ENCODE data around the gene CCP110. TPM values are rescaled to one million over a fixed set of nuclear protein-coding genes. Genes with fewer than 3 reads are reported as not detected.

Gene CCP110
- total RNA-seq, 1 experiment from 2014 or later = 5.4 TPM

DNA sequence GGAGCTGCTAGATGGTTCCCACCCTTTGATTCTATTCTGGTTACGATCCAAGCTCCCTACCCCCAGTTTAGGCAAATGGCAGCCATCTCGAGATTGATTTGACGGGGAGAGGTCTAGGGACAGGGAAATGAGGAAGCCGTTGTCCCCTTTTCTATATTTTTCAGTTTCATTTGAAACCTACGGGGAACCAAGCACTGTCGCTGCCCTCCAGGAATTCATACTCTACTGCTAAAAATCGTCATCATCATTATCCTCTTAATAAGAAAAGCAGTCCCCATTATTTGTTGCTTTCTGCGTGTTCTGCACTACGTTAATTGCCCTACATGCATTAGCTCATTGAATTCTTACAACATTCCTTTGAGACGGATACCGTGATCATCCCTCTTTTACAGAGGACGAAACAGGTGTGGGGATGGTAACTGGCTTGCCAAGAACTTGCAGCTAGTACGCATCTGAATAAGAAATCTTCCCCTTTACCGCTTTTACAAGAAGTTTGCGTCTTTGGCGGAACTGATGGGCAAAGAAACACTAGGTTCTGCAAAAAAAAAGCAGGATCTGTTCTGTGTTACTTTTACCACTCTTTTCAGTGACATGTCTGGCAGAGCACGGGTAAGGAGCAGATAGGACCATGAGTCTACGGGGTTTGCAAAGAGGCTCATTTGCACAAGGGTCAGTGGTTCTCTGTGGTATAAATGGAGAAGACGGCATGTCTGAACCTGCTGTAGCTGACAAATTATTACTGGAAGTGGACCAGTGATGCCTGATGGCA lies 1.1 kb downstream of the CCP110 start:
- peak overlapping the region; percentile 88 for H3K4me2 ChIP-seq (ENCODE audit: low read length)
- peak overlapping the region; percentile 93 for H3K4me3 ChIP-seq (ENCODE audit: low read length)
- no peaks in the 10 kb centered on the region for H4K20me1 ChIP-seq (ENCODE audit: low read length)
- H3K27me3 ChIP-seq (ENCODE audit: low read length) = no peaks in the 10 kb centered on the region
- ChIA-PET POLR2A (ENCODE audit: unreplicated experiment) (no interaction called here), CTCF (interaction anchor here (0.6 to 0.7 kb wide), 2 partner anchors 31 to 61 kb away, joined by 3 to 5 read pairs; partner anchors contain the start of gene VPS35L)
- no peaks in the 10 kb centered on the region for H3K9me3 ChIP-seq (ENCODE audit: low read length)
- no peak overlapping the region for H3K27ac ChIP-seq (ENCODE audit: low read length)
- intact Hi-C loops (cut with micrococcal nuclease) = loop anchor here (5.0 kb wide), 1 partner anchor 33 kb away; the partner anchor contains the start of gene VPS35L
- H2AFZ ChIP-seq (ENCODE audit: low read length) = peak overlapping the region; percentile 91
- peaks cover 34% of the 10 kb centered on the region for H3K4me1 ChIP-seq (ENCODE audit: insufficient read depth, low read length)
- peaks cover 9% of the 10 kb centered on the region; the same call in 1 of the 2 replicates for H3K36me3 ChIP-seq (ENCODE audit: low read depth, low read length)
- ATAC-seq = no peak
- TF ChIP-seq, protein P1, sequence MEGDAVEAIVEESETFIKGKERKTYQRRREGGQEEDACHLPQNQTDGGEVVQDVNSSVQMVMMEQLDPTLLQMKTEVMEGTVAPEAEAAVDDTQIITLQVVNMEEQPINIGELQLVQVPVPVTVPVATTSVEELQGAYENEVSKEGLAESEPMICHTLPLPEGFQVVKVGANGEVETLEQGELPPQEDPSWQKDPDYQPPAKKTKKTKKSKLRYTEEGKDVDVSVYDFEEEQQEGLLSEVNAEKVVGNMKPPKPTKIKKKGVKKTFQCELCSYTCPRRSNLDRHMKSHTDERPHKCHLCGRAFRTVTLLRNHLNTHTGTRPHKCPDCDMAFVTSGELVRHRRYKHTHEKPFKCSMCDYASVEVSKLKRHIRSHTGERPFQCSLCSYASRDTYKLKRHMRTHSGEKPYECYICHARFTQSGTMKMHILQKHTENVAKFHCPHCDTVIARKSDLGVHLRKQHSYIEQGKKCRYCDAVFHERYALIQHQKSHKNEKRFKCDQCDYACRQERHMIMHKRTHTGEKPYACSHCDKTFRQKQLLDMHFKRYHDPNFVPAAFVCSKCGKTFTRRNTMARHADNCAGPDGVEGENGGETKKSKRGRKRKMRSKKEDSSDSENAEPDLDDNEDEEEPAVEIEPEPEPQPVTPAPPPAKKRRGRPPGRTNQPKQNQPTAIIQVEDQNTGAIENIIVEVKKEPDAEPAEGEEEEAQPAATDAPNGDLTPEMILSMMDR (conservative IDR thresholded peaks at IDR 0.05; ENCODE audit: low read depth, low read length) = no peak
- TF ChIP-seq EZH2 (IDR thresholded peaks at IDR 0.05; ENCODE audit: low read length, unreplicated experiment) = no peak
- TF ChIP-seq EZH2phosphoT487 (IDR thresholded peaks at IDR 0.05; ENCODE audit: borderline replicate concordance, low read length) = no peak
- H3F3A ChIP-seq (ENCODE audit: low read length, unreplicated experiment) = no peaks in the 10 kb centered on the region
- BruUV-seq (replicated peaks) = TSS peak; percentile 13
- peaks cover 50% of the 10 kb centered on the region for H3K79me2 ChIP-seq (ENCODE audit: low read length)
- H3K9ac ChIP-seq (ENCODE audit: low read length) = peak overlapping the region; percentile 84
- no peak for DNase-seq
- no peaks in the 10 kb centered on the region for H3K9me2 ChIP-seq (replicated peaks; ENCODE audit: low read length)

DNA sequence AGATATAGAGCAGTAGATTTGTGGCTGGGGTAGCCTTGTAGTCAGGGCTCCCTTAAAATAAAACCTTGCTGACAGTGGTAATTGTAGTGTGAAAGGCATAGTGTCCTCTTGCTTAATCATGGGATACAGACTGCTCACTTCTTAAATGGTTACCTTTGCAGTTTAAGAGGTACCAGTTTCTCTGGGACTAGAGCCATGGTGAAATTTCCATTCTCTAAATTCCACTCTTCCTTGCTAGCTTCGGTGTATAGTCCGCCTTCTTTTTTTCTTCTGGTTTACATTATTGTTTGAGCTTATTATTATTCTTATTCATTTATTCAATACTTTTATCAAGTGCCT lies 1.6 kb downstream of the CCP110 start:
- Histone ChIP-seq H3K4me3 (ENCODE audit: low read length) (peak overlapping the region; percentile 93), H3K27ac (ENCODE audit: low read length) (no peak overlapping the region), H3K4me1 (ENCODE audit: insufficient read depth, low read length) (peaks cover 29% of the 10 kb centered on the region), H3K79me2 (ENCODE audit: low read length) (peaks cover 44% of the 10 kb centered on the region), H3K9me2 (replicated peaks; ENCODE audit: low read length) (no peaks in the 10 kb centered on the region), H3K4me2 (ENCODE audit: low read length) (peak overlapping the region; percentile 88), H3K36me3 (ENCODE audit: low read depth, low read length) (peaks cover 9% of the 10 kb centered on the region; the same call in 1 of the 2 replicates), H3F3A (ENCODE audit: low read length, unreplicated experiment) (no peaks in the 10 kb centered on the region), H4K20me1 (ENCODE audit: low read length) (no peaks in the 10 kb centered on the region), H3K9ac (ENCODE audit: low read length) (no peak overlapping the region), H2AFZ (ENCODE audit: low read length) (peak overlapping the region; percentile 91; the same call in 1 of the 2 replicates), H3K27me3 (ENCODE audit: low read length) (no peaks in the 10 kb centered on the region), H3K9me3 (ENCODE audit: low read length) (no peaks in the 10 kb centered on the region)
- intact Hi-C loops (cut with micrococcal nuclease) = no loop called here
- ATAC-seq (no peak), DNase-seq (no peak)
- ChIA-PET CTCF (no interaction called here), POLR2A (ENCODE audit: unreplicated experiment) (no interaction called here)
- BruUV-seq (replicated peaks) = no TSS peak
- TF ChIP-seq EZH2 (IDR thresholded peaks at IDR 0.05; ENCODE audit: low read length, unreplicated experiment) (no peak), EZH2phosphoT487 (IDR thresholded peaks at IDR 0.05; ENCODE audit: borderline replicate concordance, low read length) (no peak)
- TF ChIP-seq, protein P1 (conservative IDR thresholded peaks at IDR 0.05; ENCODE audit: low read depth, low read length) = no peak

DNA sequence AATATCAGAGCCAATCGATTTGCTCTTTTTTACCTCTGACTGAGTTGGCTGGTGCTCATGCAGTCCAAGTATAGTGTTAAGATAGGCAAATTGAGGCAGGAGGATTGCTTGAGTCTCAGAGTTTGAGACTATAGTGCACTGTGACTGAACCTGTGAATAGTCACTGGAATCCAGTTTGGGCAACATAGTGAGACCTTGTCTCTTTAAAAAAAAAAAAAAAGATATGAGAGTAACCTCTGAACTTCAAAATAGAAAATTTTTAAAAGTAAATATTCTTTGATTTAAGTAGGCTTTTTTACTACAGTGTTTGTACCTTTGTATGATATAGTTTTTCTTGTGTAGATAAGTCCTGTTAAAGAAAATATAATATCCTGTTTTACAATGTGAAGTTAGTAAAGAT lies 3.4 kb downstream of the CCP110 start:
- no peak overlapping the region for H3K4me2 ChIP-seq (ENCODE audit: low read length)
- no peak overlapping the region for H3K9ac ChIP-seq (ENCODE audit: low read length)
- no TSS peak for BruUV-seq (replicated peaks)
- H3K9me2 ChIP-seq (replicated peaks; ENCODE audit: low read length) = no peaks in the 10 kb centered on the region
- H3K27me3 ChIP-seq (ENCODE audit: low read length) = no peaks in the 10 kb centered on the region
- H3K9me3 ChIP-seq (ENCODE audit: low read length) = no peaks in the 10 kb centered on the region
- ATAC-seq (no peak), DNase-seq (no peak)
- no peaks in the 10 kb centered on the region for H3F3A ChIP-seq (ENCODE audit: low read length, unreplicated experiment)
- no peak overlapping the region for H3K4me3 ChIP-seq (ENCODE audit: low read length)
- POLR2A ChIA-PET (ENCODE audit: unreplicated experiment) = no interaction called here
- peaks cover 33% of the 10 kb centered on the region for H3K79me2 ChIP-seq (ENCODE audit: low read length)
- H2AFZ ChIP-seq (ENCODE audit: low read length) = no peak overlapping the region
- no peak overlapping the region for H3K27ac ChIP-seq (ENCODE audit: low read length)
- H3K36me3 ChIP-seq (ENCODE audit: low read depth, low read length) = peaks cover 9% of the 10 kb centered on the region; the same call in 1 of the 2 replicates
- intact Hi-C loops (cut with micrococcal nuclease) = no loop called here
- CTCF ChIA-PET = no interaction called here
- peaks cover 23% of the 10 kb centered on the region for H3K4me1 ChIP-seq (ENCODE audit: insufficient read depth, low read length)
- TF ChIP-seq EZH2 (IDR thresholded peaks at IDR 0.05; ENCODE audit: low read length, unreplicated experiment) = no peak
- no peak for TF ChIP-seq EZH2phosphoT487 (IDR thresholded peaks at IDR 0.05; ENCODE audit: borderline replicate concordance, low read length)
- TF ChIP-seq, protein P1 (conservative IDR thresholded peaks at IDR 0.05; ENCODE audit: low read depth, low read length) = no peak
- H4K20me1 ChIP-seq (ENCODE audit: low read length) = no peaks in the 10 kb centered on the region
